ENCODE measurements around the gene UBAC2. TPM values are rescaled to one million over a fixed set of nuclear protein-coding genes. Genes with fewer than 3 reads are reported as not detected.

UBAC2 gene
- total and polyA plus RNA-seq, 4 donors = 49.9 to 77.1 (median 53.7) TPM

GRCh38 chr13:99382428-99383133, 181.9 kb downstream of the UBAC2 start:
- TF ChIP-seq CTCF (IDR thresholded peaks at IDR 0.05; ENCODE audit: control extremely low read depth, extremely low read depth) = no peak
- DNase-seq (no peak), ATAC-seq (ENCODE audit: insufficient read depth, low FRiP score) (no peak)
- no peak overlapping the region for H3K4me3 ChIP-seq
- H3K36me3 ChIP-seq (ENCODE audit: control insufficient read depth in 4 of 4, insufficient read depth in 4 of 4, low read length in 4 of 4) = peaks cover 4 to 17% (median 8%) of the 10 kb centered on the region in 4 donors
- H3K27me3 ChIP-seq (ENCODE audit: control insufficient read depth in 3 of 3, insufficient read depth in 3 of 3, low read length in 2 of 3) = no peaks in the 10 kb centered on the region
- H3K9me3 ChIP-seq (ENCODE audit: control insufficient read depth in 4 of 4, insufficient read depth in 3 of 4, low read length in 3 of 4) = no peaks in the 10 kb centered on the region
- no peak overlapping the region for H3K9ac ChIP-seq (ENCODE audit: insufficient read depth in 1 of 2, low read length in 2 of 2)
- peaks cover 0 to 8% (median 5%) of the 10 kb centered on the region in 5 donors for H3K4me1 ChIP-seq (ENCODE audit: control insufficient read depth in 5 of 5, insufficient read depth in 5 of 5, low read length in 5 of 5)
- no peak overlapping the region for H3K27ac ChIP-seq (ENCODE audit: low read depth in 1 of 2, low read length in 1 of 2)
- WGBS, 2 donors = 76 to 77% methylated on average over 9 of the region's 9 CpGs

GRCh38 chr13:99383511-99383921, 182.9 kb downstream of the UBAC2 start:
- Histone ChIP-seq H3K4me3 (no peak overlapping the region), H3K9ac (ENCODE audit: insufficient read depth in 1 of 2, low read length in 2 of 2) (no peak overlapping the region), H3K27ac (ENCODE audit: low read depth in 1 of 2, low read length in 1 of 2) (no peak overlapping the region), H3K27me3 (ENCODE audit: control insufficient read depth in 3 of 3, insufficient read depth in 3 of 3, low read length in 2 of 3) (no peaks in the 10 kb centered on the region), H3K36me3 (ENCODE audit: control insufficient read depth in 4 of 4, insufficient read depth in 4 of 4, low read length in 4 of 4) (peaks cover 4 to 12% (median 8%) of the 10 kb centered on the region in 4 donors), H3K9me3 (ENCODE audit: control insufficient read depth in 4 of 4, insufficient read depth in 3 of 4, low read length in 3 of 4) (no peaks in the 10 kb centered on the region), H3K4me1 (ENCODE audit: control insufficient read depth in 5 of 5, insufficient read depth in 5 of 5, low read length in 5 of 5) (peaks cover 0 to 8% (median 5%) of the 10 kb centered on the region in 5 donors)
- TF ChIP-seq CTCF (IDR thresholded peaks at IDR 0.05; ENCODE audit: control extremely low read depth, extremely low read depth) = no peak
- WGBS, 2 donors = 93 to 94% methylated on average over 11 of the region's 11 CpGs
- ATAC-seq (ENCODE audit: insufficient read depth, low FRiP score) (no peak), DNase-seq (no peak)

GRCh38 chr13:99383946-99384345, 183.3 kb downstream of the UBAC2 start:
- H3K9me3 ChIP-seq (ENCODE audit: control insufficient read depth in 4 of 4, insufficient read depth in 3 of 4, low read length in 3 of 4) = no peaks in the 10 kb centered on the region
- 89 to 97% methylated on average over 5 of the region's 5 CpGs for WGBS, 2 donors
- no peaks in the 10 kb centered on the region for H3K27me3 ChIP-seq (ENCODE audit: control insufficient read depth in 3 of 3, insufficient read depth in 3 of 3, low read length in 2 of 3)
- H3K27ac ChIP-seq (ENCODE audit: low read depth in 1 of 2, low read length in 1 of 2) = no peak overlapping the region
- DNase-seq (no peak), ATAC-seq (ENCODE audit: insufficient read depth, low FRiP score) (no peak)
- H3K4me1 ChIP-seq (ENCODE audit: control insufficient read depth in 5 of 5, insufficient read depth in 5 of 5, low read length in 5 of 5) = peaks cover 0 to 8% (median 5%) of the 10 kb centered on the region in 5 donors
- H3K4me3 ChIP-seq = no peak overlapping the region
- H3K9ac ChIP-seq (ENCODE audit: insufficient read depth in 1 of 2, low read length in 2 of 2) = no peak overlapping the region
- TF ChIP-seq CTCF (IDR thresholded peaks at IDR 0.05; ENCODE audit: control extremely low read depth, extremely low read depth) = no peak
- H3K36me3 ChIP-seq (ENCODE audit: control insufficient read depth in 4 of 4, insufficient read depth in 4 of 4, low read length in 4 of 4) = peaks cover 4 to 12% (median 8%) of the 10 kb centered on the region in 4 donors
